PC-3 (cell line): ENCODE measurements around the gene FILIP1L. TPM values are rescaled to one million over a fixed set of nuclear protein-coding genes. Genes with fewer than 3 reads are reported as not detected.

Experiments used
- ATAC-seq: fragments of 200-7000 bp; cut with Tn5 transposase; 2 replicates; pipeline ENCODE4 v1.9.1; 2020; ENCODE audit warnings: mild to moderate bottlenecking, moderate library complexity
- BruUV-seq: library from RNA; stranded (reverse); fragments of 400-500 nt; replicated peaks from 2 replicates; lab custom pipeline; 2021; lab: Mats Ljungman, UMichigan
- CTCF ChIA-PET: fragments of 300-600 bp; sonication (Branson Sonifier 250); formaldehyde crosslinking; loops from one replicate; lab custom pipeline; 2022; ENCODE audit warnings: antibody characterized with exemption; lab: Charles Lee
- POLR2A ChIA-PET: fragments of 300-600 bp; sonication (Branson Sonifier 250); formaldehyde crosslinking; loops from one replicate; lab custom pipeline; 2022; ENCODE audit warnings: antibody characterized with exemption; ENCODE audit not compliant: unreplicated experiment; lab: Charles Lee
- DNase-seq: peaks from one replicate; pipeline ENCODE4 v3.0.0-alpha.2; 2015
- H2AFZ ChIP-seq: fragments of 300-600 bp; sonication (generic); 2 replicates; pipeline ENCODE4 v1.6.0; 2016; ENCODE audit warnings: antibody characterized with exemption, low read length
- H3F3A ChIP-seq: fragments of 300-600 bp; sonication (generic); one replicate; pipeline ENCODE4 v1.6.0; 2017; ENCODE audit warnings: antibody characterized with exemption, low read length, control low read depth, mild to moderate bottlenecking; ENCODE audit not compliant: unreplicated experiment
- H3K27ac ChIP-seq: fragments of 300-600 bp; sonication (generic); 2 replicates; pipeline ENCODE4 v1.5.1; 2016; ENCODE audit warnings: mild to moderate bottlenecking, low read length
- H3K27me3 ChIP-seq: fragments of 300-600 bp; sonication (generic); 2 replicates; pipeline ENCODE4 v1.6.1; 2016; ENCODE audit warnings: low read length, mixed read lengths
- H3K36me3 ChIP-seq: fragments of 300-600 bp; sonication (generic); 2 replicates; pipeline ENCODE4 v1.6.1; 2016; ENCODE audit warnings: low read depth, mixed run types, low read length, mixed read lengths
- H3K4me1 ChIP-seq: fragments of 300-600 bp; sonication (generic); 2 replicates; pipeline ENCODE4 v1.5.1; 2016; ENCODE audit warnings: low read length; ENCODE audit not compliant: insufficient read depth
- H3K4me2 ChIP-seq: fragments of 300-600 bp; sonication (generic); 2 replicates; pipeline ENCODE4 v1.6.0; 2016; ENCODE audit warnings: low read length
- H3K4me3 ChIP-seq: fragments of 300-600 bp; sonication (generic); 2 replicates; pipeline ENCODE4 v1.5.1; 2016; ENCODE audit warnings: mild to moderate bottlenecking, low read length, mixed read lengths
- H3K79me2 ChIP-seq: fragments of 300-600 bp; sonication (generic); 2 replicates; pipeline ENCODE4 v1.6.1; 2017; ENCODE audit warnings: low read length, mixed read lengths
- H3K9ac ChIP-seq: fragments of 300-600 bp; sonication (generic); 2 replicates; pipeline ENCODE4 v1.6.0; 2016; ENCODE audit warnings: mild to moderate bottlenecking, low read length
- H3K9me2 ChIP-seq: fragments of 300-600 bp; sonication (generic); replicated peaks from 2 replicates; pipeline ENCODE4 v1.6.1; 2016; ENCODE audit warnings: mixed run types, low read length, mixed read lengths
- H3K9me3 ChIP-seq: fragments of 300-600 bp; sonication (generic); 2 replicates; pipeline ENCODE4 v1.6.1; 2016; ENCODE audit warnings: low read length, mixed read lengths
- H4K20me1 ChIP-seq: fragments of 300-600 bp; sonication (generic); 2 replicates; pipeline ENCODE4 v1.6.1; 2016; ENCODE audit warnings: low read length, mixed read lengths
- CTCF ChIP-seq: fragments of 300-600 bp; sonication (generic); conservative IDR thresholded peaks from 2 replicates; pipeline ENCODE4 v1.5.1; 2017; ENCODE audit warnings: antibody characterized with exemption, low read depth, mild to moderate bottlenecking, low read length
- EZH2 ChIP-seq: fragments of 300-600 bp; sonication (generic); IDR thresholded peaks from one replicate; pipeline ENCODE4 v1.6.1; 2017; ENCODE audit warnings: antibody characterized with exemption, mild to moderate bottlenecking, low read length; ENCODE audit not compliant: unreplicated experiment
- EZH2phosphoT487 ChIP-seq: fragments of 300-600 bp; sonication (generic); IDR thresholded peaks from 2 replicates; pipeline ENCODE4 v1.6.1; 2018; ENCODE audit warnings: mild to moderate bottlenecking, antibody characterized with exemption, low read length, borderline replicate concordance
- intact Hi-C: fragments of 100-400 bp; cut with micrococcal nuclease; formaldehyde crosslinking; loops from 2 replicates; pipeline ENCODE4 v1.9.0; 2023
- total RNA-seq: library from RNA; depleted of rRNA; stranded (reverse); fragments of >200 nt; gene quantifications from 2 replicates; pipeline ENCODE4 v1.2.3, GENCODE V29; 2014

FILIP1L gene
- total RNA-seq, 1 experiment from 2014 or later, result not detected

GRCh38 chr3:99865321-99865720, 249.0 kb downstream of the FILIP1L start:
- no peak overlapping the region for H3K27ac ChIP-seq
- H3K9me2 ChIP-seq, result no peaks in the 10 kb centered on the region
- intact Hi-C loops, result no loop called here
- H3K36me3 ChIP-seq, result no peaks in the 10 kb centered on the region
- ATAC-seq (no peak), DNase-seq (peak; percentile 57)
- H4K20me1 ChIP-seq, result no peaks in the 10 kb centered on the region; the same call in 1 of the 2 replicates
- H3F3A ChIP-seq, result no peaks in the 10 kb centered on the region
- TF ChIP-seq CTCF (no peak), EZH2 (no peak), EZH2phosphoT487 (no peak)
- H3K4me2 ChIP-seq, result no peak overlapping the region
- H3K9me3 ChIP-seq, result no peaks in the 10 kb centered on the region
- peaks cover 70% of the 10 kb centered on the region for H3K79me2 ChIP-seq
- no peaks in the 10 kb centered on the region for H3K27me3 ChIP-seq
- ChIA-PET CTCF (no interaction called here), POLR2A (no interaction called here)
- no TSS peak for BruUV-seq
- H3K9ac ChIP-seq, result no peak overlapping the region
- H3K4me1 ChIP-seq, result peaks cover 52% of the 10 kb centered on the region
- H3K4me3 ChIP-seq, result no peak overlapping the region
- no peak overlapping the region for H2AFZ ChIP-seq

- peaks cover 74% of the 10 kb centered on the region for H3K79me2 ChIP-seq
- H3K9ac ChIP-seq, result no peak overlapping the region
- no peak for ATAC-seq
- H3K9me2 ChIP-seq, result no peaks in the 10 kb centered on the region
- no peak overlapping the region for H3K4me3 ChIP-seq
- H3F3A ChIP-seq, result no peaks in the 10 kb centered on the region
- H3K4me2 ChIP-seq, result no peak overlapping the region
- H3K36me3 ChIP-seq, result no peaks in the 10 kb centered on the region
- H2AFZ ChIP-seq, result no peak overlapping the region
- no peak for DNase-seq
- CTCF ChIA-PET, result no interaction called here
- H3K4me1 ChIP-seq, result peaks cover 61% of the 10 kb centered on the region
- H3K9me3 ChIP-seq, result no peaks in the 10 kb centered on the region
- intact Hi-C loops, result no loop called here
- no peaks in the 10 kb centered on the region; the same call in 1 of the 2 replicates for H4K20me1 ChIP-seq
- no TSS peak for BruUV-seq
- no peak for TF ChIP-seq EZH2phosphoT487
- no peak for TF ChIP-seq EZH2
- no peak for TF ChIP-seq CTCF
- POLR2A ChIA-PET, result no interaction called here
- no peaks in the 10 kb centered on the region for H3K27me3 ChIP-seq
- no peak overlapping the region for H3K27ac ChIP-seq
These were observed 250.0 kb downstream of the FILIP1L start for GRCh38 chr3:99864289-99864688.

GRCh38 chr3:99863588-99863987, 250.7 kb downstream of the FILIP1L start:
- peaks cover 68% of the 10 kb centered on the region for H3K4me1 ChIP-seq
- BruUV-seq, result no TSS peak
- no peaks in the 10 kb centered on the region for H3F3A ChIP-seq
- H2AFZ ChIP-seq, result no peak overlapping the region
- intact Hi-C loops, result no loop called here
- no peaks in the 10 kb centered on the region for H3K9me3 ChIP-seq
- H3K4me2 ChIP-seq, result no peak overlapping the region
- H3K9ac ChIP-seq, result no peak overlapping the region
- no peak for DNase-seq
- POLR2A ChIA-PET, result no interaction called here
- TF ChIP-seq CTCF, result no peak
- TF ChIP-seq EZH2phosphoT487, result no peak
- no peak for TF ChIP-seq EZH2
- H3K9me2 ChIP-seq, result no peaks in the 10 kb centered on the region
- no peaks in the 10 kb centered on the region for H3K27me3 ChIP-seq
- H4K20me1 ChIP-seq, result no peaks in the 10 kb centered on the region; the same call in 1 of the 2 replicates
- no peak overlapping the region for H3K27ac ChIP-seq
- H3K4me3 ChIP-seq, result no peak overlapping the region
- CTCF ChIA-PET, result no interaction called here
- ATAC-seq, result no peak
- H3K79me2 ChIP-seq, result peaks cover 73% of the 10 kb centered on the region
- no peaks in the 10 kb centered on the region for H3K36me3 ChIP-seq
